ENCODE data around the gene ACAD8. TPM values are rescaled to one million over a fixed set of nuclear protein-coding genes. Genes with fewer than 3 reads are reported as not detected.

Gene ACAD8
- total and polyA plus RNA-seq, 2 of the 4 experiments (the other 2 are of a cell fraction), result 11.1 to 21.2 TPM

DNA sequence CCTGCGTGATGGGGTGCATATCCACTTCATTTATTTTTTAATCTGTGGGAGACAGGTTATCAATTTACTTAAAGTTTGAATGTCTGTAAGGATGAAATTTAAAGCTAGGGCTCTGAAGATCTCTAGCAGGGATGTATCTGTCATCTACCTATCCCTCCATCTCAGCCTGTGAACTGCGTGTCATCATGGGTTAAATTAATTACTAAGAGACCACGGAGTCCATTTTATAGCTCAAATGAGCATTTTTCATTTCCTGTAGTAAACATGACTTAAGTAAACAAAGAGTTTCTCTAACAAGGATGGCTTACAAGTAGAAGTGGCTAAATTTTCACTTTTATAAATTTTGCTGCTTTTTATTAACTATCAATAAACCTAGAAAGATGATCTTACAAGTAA is 19.9 kb downstream of the ACAD8 start:
- Histone ChIP-seq H4K5ac (ENCODE audit: low read depth, low read length) (no peak overlapping the region), H3K9ac (ENCODE audit: low read depth, low read length) (no peak overlapping the region), H2BK5ac (ENCODE audit: low read depth, low read length, poor library complexity, severe bottlenecking) (no peak overlapping the region), H3K18ac (ENCODE audit: low read depth, low read length) (no peak overlapping the region), H3K23ac (ENCODE audit: low read depth, low read length) (no peak overlapping the region), H2BK15ac (ENCODE audit: low read depth, low read length) (no peak overlapping the region), H2AK5ac (ENCODE audit: low read depth, low read length) (no peak overlapping the region), H3K56ac (ENCODE audit: extremely low read depth, insufficient read depth, low read length) (no peak overlapping the region), H4K8ac (ENCODE audit: low read depth in 2 of 2, low read length in 2 of 2) (no peak overlapping the region), H2AK9ac (replicated peaks; ENCODE audit: low read depth, low read length, poor library complexity) (no peak overlapping the region), H3K4me3 (ENCODE audit: insufficient read depth, low read depth, low read length) (no peak overlapping the region), H2BK20ac (ENCODE audit: low read depth, low read length) (no peak overlapping the region), H2AFZ (replicated peaks; ENCODE audit: low read length, poor library complexity) (no peak overlapping the region), H3K4me1 (ENCODE audit: control insufficient read depth, insufficient read depth, low read length) (peaks cover 1% of the 10 kb centered on the region; the same call in 1 of the 2 replicates), H3K4me2 (ENCODE audit: low read depth, low read length) (no peak overlapping the region), H3K27me3 (ENCODE audit: control insufficient read depth, insufficient read depth, low read length) (peaks cover 65% of the 10 kb centered on the region), H3K14ac (replicated peaks; ENCODE audit: low read depth, low read length) (no peak overlapping the region), H3K27ac (ENCODE audit: insufficient read depth, low read length) (no peak overlapping the region), H4K20me1 (ENCODE audit: insufficient read depth, low read length) (no peaks in the 10 kb centered on the region), H3K4ac (ENCODE audit: low read depth, low read length) (no peak overlapping the region), H3K9me1 (ENCODE audit: insufficient read depth, low read length) (no peaks in the 10 kb centered on the region), H3K79me1 (ENCODE audit: low read depth in 1 of 2, low read length in 2 of 2) (no peaks in the 10 kb centered on the region), H2BK120ac (ENCODE audit: low read depth, low read length) (no peak overlapping the region), H3K9me3 (ENCODE audit: control insufficient read depth, insufficient read depth, low read length) (peaks cover 6% of the 10 kb centered on the region), H3K36me3 (ENCODE audit: control insufficient read depth, insufficient read depth, low read length) (no peaks in the 10 kb centered on the region), H4K91ac (ENCODE audit: insufficient read depth, low read depth, low read length) (no peak overlapping the region)
- in situ Hi-C loops (cut with MboI; ENCODE audit: low sequenced_read_pairs), result no loop called here
- dilution Hi-C loops (cut with HindIII; ENCODE audit: low sequenced_read_pairs, unreplicated experiment), result no loop called here
- ChIA-PET CTCF (interaction anchor here (0.6 to 1.8 kb wide), 2 partner anchors 12 to 45 kb away, joined by 3 to 6 read pairs; no protein-coding TSS in a partner anchor), POLR2A (ENCODE audit: unreplicated experiment) (no interaction called here)
- ATAC-seq (ENCODE audit: low read depth), result no peak
- no CpG with 5 or more reads among the region's 3 CpGs for WGBS, 2 experiments (ENCODE audit: extremely low coverage in 2 of 2, insufficient read length in 1 of 2)
- TF ChIP-seq MAFK (IDR thresholded peaks at IDR 0.05; ENCODE audit: low read depth, low read length), result no peak
- TF ChIP-seq SMC3 (IDR thresholded peaks at IDR 0.05; ENCODE audit: low read depth, low read length), result no peak
- TF ChIP-seq, protein P1, sequence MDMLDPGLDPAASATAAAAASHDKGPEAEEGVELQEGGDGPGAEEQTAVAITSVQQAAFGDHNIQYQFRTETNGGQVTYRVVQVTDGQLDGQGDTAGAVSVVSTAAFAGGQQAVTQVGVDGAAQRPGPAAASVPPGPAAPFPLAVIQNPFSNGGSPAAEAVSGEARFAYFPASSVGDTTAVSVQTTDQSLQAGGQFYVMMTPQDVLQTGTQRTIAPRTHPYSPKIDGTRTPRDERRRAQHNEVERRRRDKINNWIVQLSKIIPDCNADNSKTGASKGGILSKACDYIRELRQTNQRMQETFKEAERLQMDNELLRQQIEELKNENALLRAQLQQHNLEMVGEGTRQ (IDR thresholded peaks at IDR 0.05; ENCODE audit: low read depth, low read length), result no peak
- no peak for TF ChIP-seq BHLHE40 (IDR thresholded peaks at IDR 0.05; ENCODE audit: low read depth, low read length)
- TF ChIP-seq, protein P2, sequence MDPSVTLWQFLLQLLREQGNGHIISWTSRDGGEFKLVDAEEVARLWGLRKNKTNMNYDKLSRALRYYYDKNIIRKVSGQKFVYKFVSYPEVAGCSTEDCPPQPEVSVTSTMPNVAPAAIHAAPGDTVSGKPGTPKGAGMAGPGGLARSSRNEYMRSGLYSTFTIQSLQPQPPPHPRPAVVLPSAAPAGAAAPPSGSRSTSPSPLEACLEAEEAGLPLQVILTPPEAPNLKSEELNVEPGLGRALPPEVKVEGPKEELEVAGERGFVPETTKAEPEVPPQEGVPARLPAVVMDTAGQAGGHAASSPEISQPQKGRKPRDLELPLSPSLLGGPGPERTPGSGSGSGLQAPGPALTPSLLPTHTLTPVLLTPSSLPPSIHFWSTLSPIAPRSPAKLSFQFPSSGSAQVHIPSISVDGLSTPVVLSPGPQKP (IDR thresholded peaks at IDR 0.05; ENCODE audit: borderline replicate concordance, low read depth, low read length), result no peak
- TF ChIP-seq MAZ (IDR thresholded peaks at IDR 0.05; ENCODE audit: borderline replicate concordance, low read depth, low read length), result no peak
- TF ChIP-seq CEBPB (IDR thresholded peaks at IDR 0.05; ENCODE audit: low read depth, low read length), result no peak
- no TSS peak for BruUV-seq (replicated peaks)
- intact Hi-C loops (cut with micrococcal nuclease), result no loop called here
- no peak for DNase-seq

All from IMR-90 (cell line).